SK-N-SH treated with all-trans-retinoic acid at 6 μM for 48 hours (cell line): ENCODE data around the gene CEACAM5.

Source experiments
- CSDC2 ChIP-seq: fragments of 250-450 bp; sonication (Bioruptor Pico); IDR thresholded peaks from 2 replicates; pipeline ENCODE4 v1.5.0; 2020; ENCODE audit warnings: mild to moderate bottlenecking, moderate library complexity
- RARB ChIP-seq: fragments of 250-450 bp; sonication (Bioruptor Pico); IDR thresholded peaks from 2 replicates; pipeline ENCODE4 v1.8.0; 2021; ENCODE audit warnings: mild to moderate bottlenecking, moderate library complexity
- ZFP3 ChIP-seq: fragments of 250-450 bp; sonication (Bioruptor Pico); IDR thresholded peaks from 2 replicates; pipeline ENCODE4 v1.5.0; 2020; ENCODE audit warnings: mild to moderate bottlenecking, moderate library complexity
- ZFP30 ChIP-seq: fragments of 450-650 bp; formaldehyde crosslinking; IDR thresholded peaks from 2 replicates; pipeline ENCODE4 v1.5.0; 2022; ENCODE audit warnings: mild to moderate bottlenecking, moderate library complexity
- ZNF70 ChIP-seq: fragments of 450-650 bp; formaldehyde crosslinking; IDR thresholded peaks from 2 replicates; pipeline ENCODE4 v1.5.0; 2020; ENCODE audit warnings: mild to moderate bottlenecking, moderate library complexity
- TF ChIP-seq, protein P1 (sequence below): fragments of 250-450 bp; sonication (Bioruptor Pico); IDR thresholded peaks from 2 replicates; pipeline ENCODE4 v1.8.0; 2020; ENCODE audit warnings: mild to moderate bottlenecking, moderate library complexity, borderline replicate concordance
- TF ChIP-seq, protein P2 (sequence below): fragments of 250-450 bp; sonication (Bioruptor Pico); IDR thresholded peaks from 2 replicates; pipeline ENCODE4 v1.5.1; 2021; ENCODE audit warnings: mild to moderate bottlenecking, moderate library complexity

DNA sequence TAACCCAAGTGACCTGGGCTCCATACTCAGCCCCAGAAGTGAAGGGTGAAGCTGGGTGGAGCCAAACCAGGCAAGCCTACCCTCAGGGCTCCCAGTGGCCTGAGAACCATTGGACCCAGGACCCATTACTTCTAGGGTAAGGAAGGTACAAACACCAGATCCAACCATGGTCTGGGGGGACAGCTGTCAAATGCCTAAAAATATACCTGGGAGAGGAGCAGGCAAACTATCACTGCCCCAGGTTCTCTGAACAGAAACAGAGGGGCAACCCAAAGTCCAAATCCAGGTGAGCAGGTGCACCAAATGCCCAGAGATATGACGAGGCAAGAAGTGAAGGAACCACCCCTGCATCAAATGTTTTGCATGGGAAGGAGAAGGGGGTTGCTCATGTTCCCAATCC lies 14.2 kb upstream of the CEACAM5 start:
- TF ChIP-seq CSDC2 (CRISPR knock-in tag): no peak
- TF ChIP-seq, protein P1, sequence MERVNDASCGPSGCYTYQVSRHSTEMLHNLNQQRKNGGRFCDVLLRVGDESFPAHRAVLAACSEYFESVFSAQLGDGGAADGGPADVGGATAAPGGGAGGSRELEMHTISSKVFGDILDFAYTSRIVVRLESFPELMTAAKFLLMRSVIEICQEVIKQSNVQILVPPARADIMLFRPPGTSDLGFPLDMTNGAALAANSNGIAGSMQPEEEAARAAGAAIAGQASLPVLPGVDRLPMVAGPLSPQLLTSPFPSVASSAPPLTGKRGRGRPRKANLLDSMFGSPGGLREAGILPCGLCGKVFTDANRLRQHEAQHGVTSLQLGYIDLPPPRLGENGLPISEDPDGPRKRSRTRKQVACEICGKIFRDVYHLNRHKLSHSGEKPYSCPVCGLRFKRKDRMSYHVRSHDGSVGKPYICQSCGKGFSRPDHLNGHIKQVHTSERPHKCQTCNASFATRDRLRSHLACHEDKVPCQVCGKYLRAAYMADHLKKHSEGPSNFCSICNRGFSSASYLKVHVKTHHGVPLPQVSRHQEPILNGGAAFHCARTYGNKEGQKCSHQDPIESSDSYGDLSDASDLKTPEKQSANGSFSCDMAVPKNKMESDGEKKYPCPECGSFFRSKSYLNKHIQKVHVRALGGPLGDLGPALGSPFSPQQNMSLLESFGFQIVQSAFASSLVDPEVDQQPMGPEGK (CRISPR knock-in tag): no peak
- no peak for TF ChIP-seq ZFP30 (CRISPR knock-in tag)
- TF ChIP-seq ZFP3 (CRISPR knock-in tag): no peak
- no peak for TF ChIP-seq RARB (CRISPR knock-in tag)
- TF ChIP-seq ZNF70 (CRISPR knock-in tag): no peak
- TF ChIP-seq, protein P2, sequence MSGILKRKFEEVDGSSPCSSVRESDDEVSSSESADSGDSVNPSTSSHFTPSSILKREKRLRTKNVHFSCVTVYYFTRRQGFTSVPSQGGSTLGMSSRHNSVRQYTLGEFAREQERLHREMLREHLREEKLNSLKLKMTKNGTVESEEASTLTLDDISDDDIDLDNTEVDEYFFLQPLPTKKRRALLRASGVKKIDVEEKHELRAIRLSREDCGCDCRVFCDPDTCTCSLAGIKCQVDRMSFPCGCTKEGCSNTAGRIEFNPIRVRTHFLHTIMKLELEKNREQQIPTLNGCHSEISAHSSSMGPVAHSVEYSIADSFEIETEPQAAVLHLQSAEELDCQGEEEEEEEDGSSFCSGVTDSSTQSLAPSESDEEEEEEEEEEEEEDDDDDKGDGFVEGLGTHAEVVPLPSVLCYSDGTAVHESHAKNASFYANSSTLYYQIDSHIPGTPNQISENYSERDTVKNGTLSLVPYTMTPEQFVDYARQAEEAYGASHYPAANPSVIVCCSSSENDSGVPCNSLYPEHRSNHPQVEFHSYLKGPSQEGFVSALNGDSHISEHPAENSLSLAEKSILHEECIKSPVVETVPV (CRISPR knock-in tag): no peak
